H54 (cell line): Measurements from ENCODE around the gene PIK3R1.

ENCODE experiments used
- DNase-seq: peaks from one replicate; pipeline ENCODE4 v3.0.0; 2011; ENCODE audit warnings: low spot score, mixed read lengths; ENCODE audit not compliant: insufficient read length
- FAIRE-seq: peaks from 3 replicates; lab custom pipeline; 2011; peaks lifted over from hg19 to GRCh38; lab: Jason Lieb, UNC
- POLR2A ChIP-seq: IDR thresholded peaks from 2 replicates; pipeline ENCODE4 v1.6.1; 2011; ENCODE audit warnings: low read depth, mild to moderate bottlenecking, low read length

The PIK3R1 gene

DNA sequence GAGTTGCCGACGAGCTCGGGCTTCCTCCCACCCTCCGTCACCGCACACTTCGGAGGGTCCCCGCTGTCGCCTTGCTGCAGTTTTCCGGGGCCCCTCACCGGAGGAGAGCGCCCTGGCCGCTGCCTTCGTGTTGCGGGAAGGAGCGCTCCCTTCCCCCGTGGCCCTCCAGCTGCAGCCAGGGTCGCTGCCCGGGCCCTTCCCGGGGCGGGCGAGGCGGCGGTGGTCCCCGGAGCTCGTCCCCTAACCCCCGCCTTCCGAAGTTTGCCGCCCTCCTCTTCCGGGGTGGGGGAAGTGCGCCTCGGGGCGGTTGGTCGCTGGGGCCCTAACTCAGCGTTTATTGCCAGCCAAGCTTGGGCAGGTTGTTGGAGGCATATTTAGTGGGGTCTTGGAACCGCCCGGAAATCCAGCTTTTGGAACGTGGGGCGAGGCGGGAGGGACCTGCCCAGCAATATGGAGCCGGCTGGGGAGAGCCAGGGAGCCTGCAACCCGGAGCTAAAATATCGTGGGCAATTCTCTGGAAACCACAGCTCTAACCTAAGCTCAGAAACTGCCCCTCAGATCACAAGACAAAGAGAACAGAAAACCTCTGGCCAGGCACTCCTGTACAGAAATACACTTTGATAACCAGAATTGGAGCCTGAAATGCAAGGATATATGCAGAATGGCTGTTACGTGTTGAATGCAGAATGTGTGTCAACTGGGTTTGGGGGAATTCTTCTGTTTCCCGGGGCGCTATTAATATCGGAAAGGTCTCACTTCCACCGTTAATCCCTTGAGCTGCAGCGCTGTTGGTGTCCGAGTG lies 890 bp downstream of the PIK3R1 start:
- TF ChIP-seq POLR2A = peak; percentile 44
- FAIRE-seq (no peak), DNase-seq (peak; percentile 38)

DNA sequence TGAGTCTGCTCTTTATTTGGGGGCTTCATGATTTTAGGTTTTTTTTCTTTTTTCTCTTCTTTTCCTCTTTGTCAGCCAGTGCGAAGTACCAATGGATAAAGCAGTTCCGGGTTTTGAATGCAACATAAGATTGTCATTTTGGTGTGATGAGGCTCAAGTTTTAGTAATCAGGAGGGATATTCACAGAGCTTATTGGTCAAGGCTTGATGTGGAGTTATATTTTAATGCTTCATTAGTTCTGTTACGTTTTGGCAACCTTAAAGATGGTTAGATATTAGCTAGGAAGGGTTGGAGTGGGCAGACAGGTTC lies 1.4 kb downstream of the PIK3R1 start:
- no peak for TF ChIP-seq POLR2A
- DNase-seq (no peak), FAIRE-seq (no peak)

DNA sequence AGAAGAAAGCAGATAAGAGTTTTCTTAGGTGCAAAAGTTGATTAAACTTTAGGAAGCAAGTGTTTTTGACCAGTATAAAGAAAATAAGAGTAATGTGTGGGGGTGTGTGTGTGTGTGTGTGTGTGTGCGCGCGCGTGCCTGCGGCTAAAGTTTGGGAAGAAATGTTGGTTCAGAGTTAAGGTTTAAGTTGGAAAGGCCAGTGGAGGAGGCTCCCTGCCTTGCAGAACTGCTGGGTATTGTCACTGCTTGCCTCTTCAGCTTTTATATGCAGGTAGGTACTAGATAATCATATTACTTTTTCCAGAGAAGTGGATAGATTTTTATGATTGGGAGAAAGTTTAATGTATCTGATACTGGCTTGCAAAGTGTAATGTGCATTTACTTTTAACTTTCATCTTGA lies 2.0 kb downstream of the PIK3R1 start:
- no peak for FAIRE-seq
- no peak for DNase-seq
- no peak for TF ChIP-seq POLR2A

DNA sequence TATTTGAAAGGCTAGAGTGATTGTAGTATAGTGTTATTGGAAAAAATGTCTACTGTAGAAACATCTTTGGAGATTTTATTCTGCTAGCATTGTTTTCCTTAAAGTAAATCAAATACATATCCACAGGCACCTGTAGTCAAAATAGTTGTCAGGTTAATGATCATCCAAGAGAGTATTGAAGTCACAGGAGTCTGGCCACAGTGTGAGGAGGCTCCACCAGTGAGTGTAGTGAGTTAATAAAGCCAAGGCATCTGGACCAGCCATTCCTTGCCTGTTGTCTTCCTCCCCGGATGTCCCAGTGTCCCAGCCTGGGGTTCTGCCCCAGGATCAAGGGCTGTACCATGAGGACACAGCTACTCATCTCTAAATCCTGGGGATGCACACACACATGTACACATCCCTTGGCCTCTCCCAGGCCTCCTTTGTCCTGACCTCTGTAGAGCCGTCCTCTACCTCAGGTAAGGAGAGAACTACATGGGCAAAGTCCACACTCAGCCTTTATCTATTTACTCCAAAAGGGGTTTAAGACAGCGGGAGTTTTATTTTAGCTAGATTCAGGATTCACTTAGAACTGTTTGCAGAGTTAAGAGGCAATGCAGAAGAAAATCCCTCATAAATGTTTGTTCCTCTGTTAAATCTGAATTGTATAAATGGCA lies 3.7 kb downstream of the PIK3R1 start:
- DNase-seq (no peak), FAIRE-seq (no peak)
- no peak for TF ChIP-seq POLR2A

DNA sequence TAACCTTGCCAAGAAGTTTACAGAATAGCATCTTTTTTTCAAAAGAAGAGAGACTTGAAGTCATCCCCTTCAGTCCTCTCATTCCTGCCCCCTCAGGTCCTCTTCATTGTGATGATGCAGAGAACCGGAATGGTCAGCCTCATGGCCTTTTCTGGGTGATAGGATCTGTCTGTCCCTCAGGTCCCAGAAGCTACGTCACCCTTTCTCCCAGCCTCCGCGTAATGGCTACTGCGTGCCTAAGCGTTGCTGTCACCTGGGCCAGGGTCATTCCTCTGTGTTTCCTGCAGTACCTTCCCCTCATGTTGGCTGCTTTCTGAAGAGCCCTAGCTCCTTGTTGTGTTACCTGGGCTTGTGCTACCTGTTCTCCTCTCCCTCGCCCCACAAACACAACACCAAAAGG lies 4.7 kb downstream of the PIK3R1 start:
- FAIRE-seq (no peak), DNase-seq (no peak)
- no peak for TF ChIP-seq POLR2A

DNA sequence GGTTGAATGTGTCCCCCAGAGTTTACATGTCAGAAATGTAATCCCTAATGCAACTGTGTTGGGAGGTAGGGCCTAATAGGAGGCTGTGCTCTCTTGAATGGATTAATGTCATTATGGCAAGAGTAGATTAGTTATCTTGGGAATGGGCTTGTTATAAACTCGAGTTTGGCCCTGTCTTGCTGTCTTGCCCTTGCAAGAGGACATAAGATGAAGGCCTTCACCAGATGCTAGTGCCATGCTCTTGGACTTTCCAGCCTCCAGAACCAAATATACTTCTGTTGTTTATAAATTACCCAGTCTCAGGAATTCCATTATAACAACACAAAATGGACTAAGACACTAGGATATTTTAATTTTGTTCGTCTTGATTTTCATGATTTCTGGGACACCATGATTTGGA lies 5.4 kb downstream of the PIK3R1 start:
- no peak for FAIRE-seq
- no peak for DNase-seq
- no peak for TF ChIP-seq POLR2A

DNA sequence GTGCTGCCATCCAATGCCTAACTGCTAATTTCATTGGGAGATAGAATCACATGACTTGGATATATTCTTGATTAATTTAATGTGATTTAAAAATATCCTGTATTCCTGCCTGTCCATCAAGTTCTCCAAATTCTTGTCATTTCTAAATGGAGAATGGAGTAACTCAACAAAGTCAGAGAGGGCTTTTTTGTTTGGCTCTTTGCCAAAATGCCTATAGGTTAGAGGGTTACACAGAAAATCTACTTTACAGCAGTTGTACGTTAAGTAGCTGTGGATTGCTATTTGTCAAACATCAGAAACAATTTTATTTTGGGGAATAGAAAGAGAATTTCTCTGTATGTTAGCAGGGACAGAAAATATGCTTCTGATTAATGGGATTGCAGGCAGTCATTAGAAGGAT lies 5.9 kb downstream of the PIK3R1 start:
- no peak for FAIRE-seq
- TF ChIP-seq POLR2A = no peak
- no peak for DNase-seq

DNA sequence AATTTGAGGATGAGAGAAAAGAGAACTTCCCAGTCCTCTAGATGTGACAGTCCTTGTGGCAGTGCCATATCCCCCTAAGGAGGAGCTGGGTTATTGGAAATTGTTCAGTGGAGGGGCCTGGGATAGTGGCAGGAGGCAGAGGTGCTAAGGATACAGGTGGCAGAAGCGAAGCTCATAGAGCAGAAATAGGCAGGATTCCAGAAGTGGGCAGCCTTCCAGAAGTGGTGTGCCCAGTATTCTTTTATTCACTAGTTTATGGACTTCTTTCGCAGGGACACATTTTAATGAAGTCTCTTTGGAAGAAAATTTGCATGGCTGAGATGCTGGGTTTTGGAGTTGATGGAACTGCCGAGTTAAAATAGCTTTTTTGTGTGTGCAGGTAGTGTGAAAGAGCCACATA lies 6.8 kb downstream of the PIK3R1 start:
- DNase-seq = no peak
- no peak for TF ChIP-seq POLR2A
- FAIRE-seq = no peak

DNA sequence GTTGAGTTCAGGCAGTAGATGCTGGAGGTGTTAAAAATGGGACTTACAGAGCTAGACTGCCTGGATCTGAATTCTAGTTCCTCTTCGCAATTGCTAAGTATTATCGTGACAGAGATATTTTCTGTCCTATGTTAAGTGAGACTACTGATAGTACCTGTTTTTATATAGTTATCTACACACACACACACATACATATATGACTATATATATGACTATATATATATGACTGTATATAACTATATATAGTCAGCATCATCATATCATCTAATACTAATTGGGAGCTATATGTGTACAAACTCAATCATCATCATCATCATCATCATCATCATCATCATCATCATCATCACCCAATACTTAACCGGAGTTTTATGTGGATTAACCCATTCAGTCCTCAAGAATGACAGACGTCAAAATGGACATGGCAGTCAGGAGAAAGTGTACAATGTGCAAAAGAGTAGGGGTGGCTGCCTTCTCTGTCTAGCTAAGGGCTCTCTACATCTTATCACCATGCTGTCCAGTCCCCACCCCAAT lies 7.3 kb downstream of the PIK3R1 start:
- no peak for FAIRE-seq
- TF ChIP-seq POLR2A = no peak
- DNase-seq = no peak

DNA sequence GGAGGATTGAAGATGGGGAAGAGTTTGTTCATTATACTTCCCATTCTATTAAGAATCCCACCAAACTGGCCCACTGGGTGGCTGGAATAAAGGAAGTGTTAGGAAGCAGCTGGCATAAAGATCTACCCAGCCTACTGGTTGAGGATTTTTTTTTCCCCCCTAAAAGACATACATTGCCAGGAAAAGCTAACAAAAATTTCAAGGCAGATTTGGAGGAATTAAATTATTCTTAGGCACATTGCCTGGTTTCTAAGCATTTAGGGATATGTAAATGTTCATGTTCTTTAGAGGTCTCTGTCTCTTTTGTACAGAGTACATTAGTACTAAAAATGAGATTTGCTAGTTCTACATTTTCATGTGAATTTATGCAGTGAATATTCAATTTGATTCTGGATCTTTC lies 8.3 kb downstream of the PIK3R1 start:
- no peak for TF ChIP-seq POLR2A
- DNase-seq (no peak), FAIRE-seq (no peak)

DNA sequence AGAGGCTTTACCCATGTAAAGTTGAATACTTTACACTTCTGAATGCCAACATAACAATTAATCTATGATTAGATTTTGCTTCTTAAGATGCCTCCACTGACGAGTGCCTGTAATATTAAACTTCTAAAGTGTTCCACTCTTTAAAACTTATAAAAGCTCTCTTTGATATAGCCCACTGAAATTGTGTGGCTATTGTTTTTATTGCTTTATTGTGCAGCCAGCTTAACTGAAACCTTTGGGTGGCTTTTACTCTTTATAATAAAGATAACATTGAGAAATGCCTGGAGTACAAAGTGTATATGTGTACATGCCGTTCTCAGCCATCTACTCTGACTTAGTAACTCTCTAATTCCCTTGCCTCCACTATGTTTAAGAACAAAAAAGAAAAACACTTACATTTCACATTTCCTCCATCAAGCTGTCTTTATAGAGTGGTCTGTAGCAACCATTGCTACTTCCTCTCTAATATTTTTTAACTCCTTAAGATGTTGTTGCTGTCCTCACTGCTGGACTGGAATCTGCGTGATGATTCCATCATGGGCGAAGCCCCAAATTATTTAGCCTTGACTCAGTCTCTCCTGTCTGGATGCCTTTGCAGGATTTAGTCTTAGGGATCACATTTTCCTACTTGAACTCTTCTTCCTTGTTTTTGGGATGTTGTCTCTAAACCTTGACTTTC lies 9.1 kb downstream of the PIK3R1 start:
- no peak for TF ChIP-seq POLR2A
- FAIRE-seq = no peak
- no peak for DNase-seq

DNA sequence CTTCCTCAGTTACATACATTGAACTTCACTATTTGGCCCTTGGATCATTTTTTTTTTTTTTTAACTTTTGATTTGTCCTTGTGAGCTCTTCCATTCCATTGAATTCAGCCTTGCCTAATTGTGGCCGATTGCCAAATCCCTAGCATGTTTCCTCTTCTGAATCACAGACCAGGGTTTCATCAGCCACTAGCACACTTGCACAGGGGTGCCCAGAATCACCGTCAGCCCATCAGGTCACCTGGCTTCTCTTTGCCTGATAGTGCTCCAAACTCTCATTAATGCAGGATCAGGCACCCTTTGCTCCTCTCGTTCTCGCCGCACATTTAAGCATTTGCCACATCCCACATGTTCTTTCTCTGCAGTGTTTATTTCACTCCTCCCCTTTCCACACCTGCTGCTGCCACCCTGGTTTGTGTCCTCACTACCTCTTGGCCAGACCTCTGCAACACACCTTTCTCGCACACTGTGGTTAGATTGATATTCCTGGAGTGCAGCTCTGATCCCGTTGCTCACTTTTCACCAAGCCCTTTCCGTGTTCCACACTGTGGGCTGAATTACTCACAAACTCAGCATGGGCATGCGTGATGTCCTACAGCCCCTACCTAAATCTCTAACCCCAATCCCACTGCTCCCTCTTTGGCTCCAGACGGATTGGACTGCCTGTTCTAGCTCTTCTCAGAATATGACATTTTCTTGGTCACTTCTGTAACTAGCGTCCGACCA lies 9.8 kb downstream of the PIK3R1 start:
- no peak for TF ChIP-seq POLR2A
- DNase-seq (peak; percentile 9), FAIRE-seq (peak; percentile 53)

DNA sequence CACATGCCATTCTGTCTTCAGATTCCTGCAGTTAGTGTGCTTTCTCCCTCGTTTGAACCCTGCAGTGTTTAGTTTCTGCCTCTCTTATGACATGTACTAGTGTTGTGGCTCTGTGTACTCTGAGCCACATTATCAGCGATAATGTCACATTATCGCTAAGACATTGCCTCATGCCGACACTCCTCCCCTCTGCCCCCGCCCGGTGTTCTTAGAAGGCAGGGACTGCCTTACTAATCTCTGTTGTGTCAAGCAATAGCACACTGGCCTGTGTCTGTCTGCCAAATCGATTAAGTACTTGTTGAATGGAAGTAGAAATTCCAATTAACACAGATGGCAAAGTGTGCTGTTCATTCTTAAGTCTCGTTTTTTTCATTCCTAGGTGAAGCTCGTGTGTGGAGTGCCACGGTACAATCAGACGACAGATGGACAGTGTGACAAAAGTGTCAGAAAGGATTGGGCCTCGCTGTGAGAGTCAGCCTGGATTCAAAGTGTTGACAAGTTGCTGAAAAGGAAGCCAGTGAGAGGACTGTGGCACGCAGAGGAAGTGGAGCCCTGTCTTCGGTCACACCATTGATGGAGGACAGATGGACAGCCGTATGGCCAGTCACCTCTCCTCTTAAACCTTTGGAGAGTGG lies 10.5 kb downstream of the PIK3R1 start:
- FAIRE-seq = no peak
- no peak for TF ChIP-seq POLR2A
- DNase-seq = no peak
